Suppressor macrophage (primary cell): ENCODE results near the gene DST.
A peak's percentile ranks its signal among the peaks of the same experiment; 100 is the strongest.

Experiments
- DNase-seq, 4 experiments: peaks; one replicate each; pipeline ENCODE4 v3.0.0-alpha.2; 2020 to 2022
- total RNA-seq, 17 experiments: gene quantifications; one replicate each; lab custom pipeline; 2026; ENCODE audit warnings: mixed read lengths in 6 of 17, inconsistent platforms in 3 of 17; lab: John Stamatoyannopoulos, UW

The DST gene
- total RNA-seq, result 38.9 to 200 (median 128) reads per million in 17 experiments

DNA sequence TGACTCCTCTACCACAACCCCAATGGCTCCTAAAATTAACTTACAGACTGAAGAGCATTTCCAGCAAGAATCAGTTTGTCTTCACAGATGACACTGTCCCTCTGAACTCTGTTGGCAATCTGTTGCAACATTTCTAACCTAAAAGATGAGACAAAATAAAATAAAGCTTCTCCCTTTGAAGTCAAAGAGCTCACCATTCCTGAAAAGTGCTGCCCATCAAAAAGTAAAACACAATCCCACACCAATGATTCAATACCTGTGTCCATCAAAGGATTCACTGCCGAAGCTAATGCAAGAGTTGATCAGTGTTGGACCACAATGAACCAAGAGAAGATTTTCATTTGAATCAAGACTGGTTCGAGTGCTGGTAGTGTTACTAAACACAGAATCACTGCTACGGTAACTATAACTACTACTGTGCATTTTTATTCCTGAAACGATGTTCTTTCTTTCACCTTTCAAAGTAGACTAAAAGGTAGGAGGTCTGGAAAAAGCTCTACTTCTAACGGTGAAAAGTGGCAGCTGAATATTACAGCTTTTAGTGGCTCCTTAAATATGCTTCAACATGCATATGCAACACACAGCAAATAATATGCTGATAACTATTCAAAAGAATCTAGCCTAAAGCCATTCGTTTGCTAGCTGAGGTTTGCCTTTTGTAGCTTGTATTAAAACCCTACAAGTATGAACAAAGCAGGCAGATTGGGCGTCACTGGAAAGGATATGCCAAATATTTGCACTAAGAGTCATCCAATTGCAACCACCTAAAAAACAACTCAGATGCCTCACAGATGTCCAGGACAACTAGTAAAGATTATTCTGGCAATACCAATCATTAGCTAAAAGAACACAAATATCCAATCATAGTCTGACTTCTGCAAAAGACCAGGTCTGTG, at the start of gene DST:
TSS of gene DST (minus strand) at position 524 of the 896 bp plus-strand sequence.
- no peak for DNase-seq

- DNase-seq, result no peak
These were observed 49.1 kb upstream of the DST start for GRCh38 chr6:56691814-56692213.

DNA sequence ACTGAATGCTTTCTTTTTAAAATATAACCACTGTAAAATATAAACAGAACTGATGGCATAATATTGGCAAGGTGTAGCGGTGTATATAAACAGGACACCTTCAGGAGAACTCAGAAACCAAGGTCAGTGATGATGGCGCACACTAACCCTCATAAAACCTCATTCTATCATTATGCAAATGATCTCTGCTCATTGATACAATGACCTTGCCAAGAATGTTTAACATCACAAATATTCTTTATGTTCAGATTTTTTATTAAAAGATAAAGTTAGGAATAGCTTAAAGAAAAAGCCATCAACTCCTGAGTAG, 48.6 kb upstream of the DST start:
- DNase-seq, result no peak

DNA sequence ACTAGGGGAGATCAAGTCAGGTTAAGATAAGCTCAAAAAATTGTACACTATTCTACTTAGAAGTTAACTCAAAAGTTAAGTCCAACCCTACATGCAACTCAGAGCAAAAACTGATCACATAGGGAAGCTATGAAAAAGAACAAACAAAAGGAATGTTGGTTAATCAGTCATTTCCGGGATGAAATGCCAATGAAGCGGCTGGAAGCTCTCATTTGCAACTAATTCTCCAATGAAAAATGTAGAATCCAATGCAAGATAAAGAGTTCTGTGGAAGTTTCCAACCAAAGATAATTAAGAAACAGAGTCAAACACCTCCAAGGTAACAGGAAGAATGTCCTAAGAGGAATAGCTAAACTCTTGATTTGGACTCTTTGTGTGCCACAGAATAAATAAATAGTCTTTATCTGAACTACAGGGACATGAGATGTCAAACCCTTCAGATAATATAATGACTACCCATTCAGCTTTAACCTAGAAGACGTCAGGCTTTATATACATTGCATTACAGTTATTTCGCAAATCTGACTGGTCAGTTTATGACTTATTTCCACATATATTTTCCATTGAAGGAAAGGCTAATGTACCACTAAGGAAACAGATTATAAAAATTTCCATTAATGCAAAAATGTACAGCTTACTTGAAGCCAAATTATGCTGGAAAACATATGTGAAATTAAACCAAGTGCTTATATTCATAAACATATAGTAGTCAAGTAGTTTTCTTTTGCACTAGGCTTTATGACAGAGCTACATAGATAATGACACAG, 48.0 kb upstream of the DST start:
- peak in 2 of 4 experiments; percentile 29 to 34 for DNase-seq

DNA sequence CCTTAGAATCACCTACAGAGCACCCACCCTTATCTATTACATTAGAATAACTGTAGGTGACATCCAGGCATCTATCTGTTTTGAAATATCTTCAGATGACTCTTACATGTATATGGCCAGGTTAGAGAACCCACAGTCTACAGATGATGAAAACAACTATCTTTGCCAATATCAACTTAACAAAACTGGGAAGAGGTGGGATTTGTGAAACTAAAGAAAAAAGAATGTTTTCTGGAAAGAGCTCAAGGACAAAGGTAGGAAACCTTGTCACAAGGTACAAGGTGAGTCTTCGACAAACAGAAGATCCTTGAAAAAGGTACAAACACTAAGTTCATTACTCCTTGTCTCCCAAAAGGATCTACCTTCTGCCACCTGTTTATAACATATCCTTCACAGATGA, 47.0 kb upstream of the DST start:
- DNase-seq, result no peak

GRCh38 chr6:56689114-56689513, 46.4 kb upstream of the DST start:
- DNase-seq, result no peak

GRCh38 chr6:56688521-56688920, 45.8 kb upstream of the DST start:
- DNase-seq, result peak in 1 of 4 experiments; percentile 18

DNA sequence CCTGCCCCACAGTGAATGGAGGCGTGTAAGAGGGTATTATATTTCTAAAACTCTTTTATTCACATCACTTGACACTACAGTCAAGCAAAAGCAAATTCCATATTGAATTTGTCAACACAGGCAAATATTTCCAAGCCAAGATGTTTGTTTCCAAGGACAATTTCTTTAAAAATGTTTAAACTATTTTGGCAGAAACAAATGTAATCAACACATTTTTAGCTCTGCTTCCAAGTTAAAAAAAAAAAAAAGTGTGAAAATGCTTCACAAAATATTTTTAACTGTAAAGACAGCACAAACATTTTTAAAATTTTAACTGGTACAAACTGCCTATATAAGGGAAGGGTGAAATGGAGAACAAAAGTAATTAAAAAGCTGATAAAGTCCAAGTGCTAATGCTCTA, 44.9 kb upstream of the DST start:
- no peak for DNase-seq

GRCh38 chr6:56686429-56686828, 43.7 kb upstream of the DST start:
- no peak for DNase-seq

GRCh38 chr6:56685994-56686393, 43.3 kb upstream of the DST start:
- DNase-seq, result no peak

GRCh38 chr6:56685102-56685733, 42.5 kb upstream of the DST start:
- no peak for DNase-seq

DNA sequence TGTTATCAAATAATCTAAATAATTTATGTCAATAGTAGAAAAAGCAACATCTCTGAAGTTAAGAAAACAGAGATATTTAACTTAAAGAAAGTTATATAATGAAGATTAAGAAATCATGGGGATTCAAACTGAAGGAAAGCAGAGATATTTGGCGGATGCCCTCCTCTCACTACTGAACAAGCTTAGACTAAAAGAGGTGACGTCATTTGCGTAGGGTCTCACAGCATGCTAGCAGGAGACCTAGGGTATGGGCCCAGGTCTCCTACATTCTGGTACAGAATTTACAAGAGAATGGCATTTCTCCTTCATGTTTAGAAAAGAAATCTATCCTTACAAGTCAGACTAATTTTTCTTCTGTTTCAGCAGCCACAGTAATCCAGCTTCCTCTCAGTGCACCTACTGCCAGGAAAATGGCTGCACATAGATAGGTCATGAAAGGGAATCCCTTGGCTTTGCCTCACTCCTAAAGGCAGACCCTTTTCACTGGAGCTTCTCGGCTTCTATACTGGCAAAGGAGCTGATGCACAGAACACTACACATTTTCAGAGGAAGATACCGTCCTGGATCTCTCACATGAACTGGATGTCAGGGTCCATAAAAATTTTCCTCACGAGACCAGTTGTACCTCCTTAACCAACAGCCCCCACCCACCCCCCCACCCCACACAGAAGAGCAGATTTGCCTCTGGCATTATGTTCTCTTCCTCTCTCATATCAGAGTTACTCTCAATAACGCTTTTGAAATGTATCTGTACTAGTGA, 41.8 kb upstream of the DST start:
- no peak for DNase-seq

GRCh38 chr6:56683882-56684281, 41.2 kb upstream of the DST start:
- DNase-seq, result peak in 2 of 4 experiments; percentile 24 to 33

DNA sequence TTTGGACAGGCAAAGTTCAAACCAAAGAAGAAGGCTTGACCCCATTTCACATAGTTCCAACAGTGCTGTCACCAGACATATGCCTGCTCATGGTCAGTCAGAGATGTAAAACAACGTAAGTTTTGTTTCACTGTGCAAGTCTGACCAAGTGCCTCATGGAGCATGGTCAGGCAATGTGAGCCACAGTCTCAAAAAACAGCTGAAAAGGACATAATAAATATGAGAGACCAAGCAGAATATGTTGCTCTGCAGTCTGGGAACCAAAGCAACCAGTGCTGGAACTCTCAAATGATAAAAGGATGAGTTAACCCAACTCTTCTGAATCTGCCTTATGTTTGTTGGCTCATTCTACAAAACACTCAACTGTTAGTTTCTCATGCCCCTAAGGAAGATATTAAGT, 39.9 kb upstream of the DST start:
- no peak for DNase-seq

- DNase-seq, result no peak
These were observed 34.9 kb upstream of the DST start for GRCh38 chr6:56677559-56677958.

- DNase-seq, result peak; percentile 57 to 81 (median 74)
These were observed 29.2 kb upstream of the DST start for GRCh38 chr6:56671651-56672461.

- no peak for DNase-seq
These were observed 28.5 kb upstream of the DST start for GRCh38 chr6:56671160-56671559.

DNA sequence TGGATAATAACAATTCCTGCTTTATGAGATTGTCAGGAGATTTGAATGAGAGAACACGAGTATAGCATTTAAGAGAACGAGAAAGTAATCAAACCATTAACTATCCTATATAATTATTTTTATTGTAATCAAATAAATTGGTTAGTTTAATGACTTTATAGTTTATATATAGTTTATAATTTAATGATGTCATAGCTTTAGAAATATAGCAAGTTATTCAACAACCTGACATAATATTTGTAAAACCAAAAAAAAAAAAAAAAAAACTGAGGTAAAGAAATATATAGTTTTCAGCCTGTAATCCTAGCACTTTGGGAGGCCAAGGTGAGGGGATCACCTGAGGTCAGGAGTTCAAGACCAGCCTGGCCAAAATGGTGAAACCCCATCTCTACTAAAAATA, 26.4 kb upstream of the DST start:
- no peak for DNase-seq

DNA sequence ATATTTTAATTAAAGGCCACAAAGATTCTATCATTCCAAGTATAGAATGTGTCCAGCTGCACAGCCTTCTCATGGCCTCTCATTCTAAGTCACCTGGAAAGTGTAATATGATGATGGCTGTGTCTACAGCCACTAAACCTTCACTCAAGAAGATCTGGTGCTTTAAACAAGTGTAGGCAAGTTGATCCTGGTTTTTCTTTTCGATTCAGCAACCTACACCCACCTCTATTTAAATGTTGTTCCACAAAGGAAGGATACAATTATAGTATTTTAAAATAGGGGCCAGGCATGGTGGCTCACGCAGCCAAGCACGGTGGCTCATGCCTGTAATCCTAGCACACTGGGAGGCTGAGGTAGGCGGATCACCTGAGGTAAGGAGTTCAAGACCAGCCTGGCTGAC, 25.5 kb upstream of the DST start:
- DNase-seq, result no peak

DNA sequence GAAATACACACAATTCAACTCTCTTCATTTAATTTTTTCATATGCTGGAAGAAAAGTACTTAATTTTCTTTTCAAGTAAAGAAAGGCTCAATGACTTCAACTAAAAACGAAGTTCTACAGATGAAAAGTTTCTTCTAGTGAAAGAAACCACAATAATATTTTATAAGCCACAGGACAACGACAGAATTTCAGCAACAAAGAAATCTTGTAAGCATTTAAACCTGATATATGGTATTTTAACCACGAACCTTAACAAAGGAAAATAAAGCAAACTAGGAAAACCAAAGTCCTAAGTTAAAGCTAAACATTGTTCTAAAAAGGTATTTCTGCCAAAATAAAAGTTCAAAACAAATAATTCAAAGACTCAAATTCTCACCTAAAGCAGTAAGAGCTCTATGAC, 24.6 kb upstream of the DST start:
- no peak for DNase-seq

DNA sequence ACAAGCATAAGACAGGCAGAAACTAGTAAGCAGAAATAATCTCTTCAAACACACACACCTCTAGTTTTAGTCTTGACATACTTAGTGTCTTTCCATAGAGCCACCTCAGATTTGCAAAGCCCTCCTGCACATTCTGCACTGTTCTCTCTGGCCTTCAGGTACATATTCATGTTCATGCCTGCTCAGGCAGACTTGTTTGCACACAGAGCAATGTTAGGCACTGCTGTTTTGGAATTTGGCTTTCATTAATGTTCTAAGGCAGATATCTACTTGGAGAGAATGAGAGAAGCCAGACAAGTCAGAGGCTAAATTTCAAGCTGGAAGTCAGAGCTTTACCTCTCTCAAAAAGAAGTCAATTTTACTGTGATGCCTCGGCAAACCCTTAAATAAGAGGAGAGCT, 21.3 kb upstream of the DST start:
- no peak for DNase-seq

DNA sequence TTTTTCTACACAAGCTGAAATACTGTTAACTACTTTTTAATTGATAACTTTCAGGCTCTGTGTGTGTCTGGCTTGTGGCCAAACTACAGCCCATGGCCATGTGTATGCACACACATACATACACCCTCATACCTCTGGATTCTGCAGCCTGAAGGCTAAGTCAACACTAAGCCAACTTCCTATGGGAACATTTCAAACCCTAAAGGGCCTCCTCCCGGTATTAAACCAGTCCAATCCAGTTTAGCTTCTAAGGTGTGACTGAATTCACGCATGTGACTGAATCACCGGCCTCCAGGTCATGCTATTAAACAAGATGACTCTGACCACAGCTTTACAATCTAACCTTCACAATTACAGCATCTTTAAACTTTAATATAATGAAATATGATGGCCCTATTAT, 20.7 kb upstream of the DST start:
- no peak for DNase-seq
